ENCODE data around the gene SLX4IP. TPM values are rescaled to one million over a fixed set of nuclear protein-coding genes. Genes with fewer than 3 reads are reported as not detected.

Gene SLX4IP
- total RNA-seq, 1 experiment from 2014 or later = 7.4 TPM

- TF ChIP-seq STAT6 (CRISPR knock-in tag; conservative IDR thresholded peaks at IDR 0.05; ENCODE audit: low read depth) (no peak), ZNF671 (CRISPR knock-in tag; IDR thresholded peaks at IDR 0.05) (no peak), ZNF281 (CRISPR knock-in tag; IDR thresholded peaks at IDR 0.05) (no peak), SMAD4 (CRISPR knock-in tag; IDR thresholded peaks at IDR 0.05) (no peak), ZNF317 (CRISPR knock-in tag; IDR thresholded peaks at IDR 0.05; ENCODE audit: borderline replicate concordance, low read depth) (no peak), ZBTB21 (CRISPR knock-in tag; IDR thresholded peaks at IDR 0.05; ENCODE audit: borderline replicate concordance) (no peak)
These were observed 227.8 kb downstream of the SLX4IP start (continued) for GRCh38 chr20:10662661-10663458.

GRCh38 chr20:10663756-10664155, 228.7 kb downstream of the SLX4IP start:
- Mint-ChIP-seq H3K4me1 (peaks cover 97% of the 10 kb centered on the region), H3K4me3 (peak overlapping the region; percentile 43), H3K36me3 (peaks cover 65% of the 10 kb centered on the region), H3K9me3 (no peaks in the 10 kb centered on the region), H3K27ac (peak overlapping the region; percentile 98), H3K27me3 (ENCODE audit: low read depth) (no peaks in the 10 kb centered on the region)
- ATAC-seq = no peak
- ChIA-PET CTCF (interaction anchor here (0.6 to 1.7 kb wide), 5 partner anchors 11 to 112 kb away, joined by 3 to 6 read pairs (median 3); no protein-coding TSS in a partner anchor), POLR2A (interaction anchor here (3.0 kb wide), 1 partner anchor 11 kb away, joined by 12 read pairs; the partner anchor contains the start of gene JAG1)
- TF ChIP-seq KAT7 (CRISPR knock-in tag; IDR thresholded peaks at IDR 0.05; ENCODE audit: borderline replicate concordance) (no peak), EMX1 (CRISPR knock-in tag; IDR thresholded peaks at IDR 0.05) (no peak), RORB (CRISPR knock-in tag; IDR thresholded peaks at IDR 0.05) (no peak), RELA (CRISPR knock-in tag; IDR thresholded peaks at IDR 0.05; ENCODE audit: borderline replicate concordance) (no peak), ZBTB43 (CRISPR knock-in tag; IDR thresholded peaks at IDR 0.05) (no peak), STAT6 (CRISPR knock-in tag; conservative IDR thresholded peaks at IDR 0.05; ENCODE audit: low read depth) (no peak), ZNF281 (CRISPR knock-in tag; IDR thresholded peaks at IDR 0.05) (no peak), MAX (CRISPR knock-in tag; IDR thresholded peaks at IDR 0.05) (no peak), CREM (CRISPR knock-in tag; IDR thresholded peaks at IDR 0.05) (no peak), NFYB (CRISPR knock-in tag; conservative IDR thresholded peaks at IDR 0.05; ENCODE audit: low read depth) (no peak)
- no peak for DNase-seq (ENCODE audit: low spot score)

Data from WTC11 (cell line).